ENCODE measurements around the gene SLX4IP.

The SLX4IP gene

DNA sequence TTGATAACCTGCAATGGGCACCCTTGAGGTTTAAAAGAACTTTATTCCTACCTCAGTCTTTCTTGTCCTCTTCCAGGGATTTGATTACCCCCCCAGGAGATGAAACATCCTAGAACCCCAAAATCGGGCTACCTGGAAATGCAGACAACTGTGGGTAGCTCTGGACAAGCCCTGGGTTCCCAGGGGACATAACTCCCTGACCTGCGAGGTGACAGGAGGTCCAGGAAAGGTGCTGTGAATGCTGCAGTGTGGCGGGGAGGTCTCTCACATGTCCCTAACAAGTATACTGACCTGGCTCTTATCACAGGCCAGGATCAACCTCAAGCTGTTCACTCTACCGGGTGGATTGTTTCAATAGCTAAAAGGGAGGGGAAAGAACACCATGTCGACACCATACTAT lies 227.0 kb downstream of the SLX4IP start:
- TF ChIP-seq, protein P1, sequence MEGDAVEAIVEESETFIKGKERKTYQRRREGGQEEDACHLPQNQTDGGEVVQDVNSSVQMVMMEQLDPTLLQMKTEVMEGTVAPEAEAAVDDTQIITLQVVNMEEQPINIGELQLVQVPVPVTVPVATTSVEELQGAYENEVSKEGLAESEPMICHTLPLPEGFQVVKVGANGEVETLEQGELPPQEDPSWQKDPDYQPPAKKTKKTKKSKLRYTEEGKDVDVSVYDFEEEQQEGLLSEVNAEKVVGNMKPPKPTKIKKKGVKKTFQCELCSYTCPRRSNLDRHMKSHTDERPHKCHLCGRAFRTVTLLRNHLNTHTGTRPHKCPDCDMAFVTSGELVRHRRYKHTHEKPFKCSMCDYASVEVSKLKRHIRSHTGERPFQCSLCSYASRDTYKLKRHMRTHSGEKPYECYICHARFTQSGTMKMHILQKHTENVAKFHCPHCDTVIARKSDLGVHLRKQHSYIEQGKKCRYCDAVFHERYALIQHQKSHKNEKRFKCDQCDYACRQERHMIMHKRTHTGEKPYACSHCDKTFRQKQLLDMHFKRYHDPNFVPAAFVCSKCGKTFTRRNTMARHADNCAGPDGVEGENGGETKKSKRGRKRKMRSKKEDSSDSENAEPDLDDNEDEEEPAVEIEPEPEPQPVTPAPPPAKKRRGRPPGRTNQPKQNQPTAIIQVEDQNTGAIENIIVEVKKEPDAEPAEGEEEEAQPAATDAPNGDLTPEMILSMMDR (IDR thresholded peaks at IDR 0.05; ENCODE audit: control insufficient read depth, extremely low read depth, insufficient read depth) = no peak
- no peak overlapping the region for H3K4me3 ChIP-seq (ENCODE audit: low read depth, low read length)
- no peak for DNase-seq (ENCODE audit: low read depth)

DNA sequence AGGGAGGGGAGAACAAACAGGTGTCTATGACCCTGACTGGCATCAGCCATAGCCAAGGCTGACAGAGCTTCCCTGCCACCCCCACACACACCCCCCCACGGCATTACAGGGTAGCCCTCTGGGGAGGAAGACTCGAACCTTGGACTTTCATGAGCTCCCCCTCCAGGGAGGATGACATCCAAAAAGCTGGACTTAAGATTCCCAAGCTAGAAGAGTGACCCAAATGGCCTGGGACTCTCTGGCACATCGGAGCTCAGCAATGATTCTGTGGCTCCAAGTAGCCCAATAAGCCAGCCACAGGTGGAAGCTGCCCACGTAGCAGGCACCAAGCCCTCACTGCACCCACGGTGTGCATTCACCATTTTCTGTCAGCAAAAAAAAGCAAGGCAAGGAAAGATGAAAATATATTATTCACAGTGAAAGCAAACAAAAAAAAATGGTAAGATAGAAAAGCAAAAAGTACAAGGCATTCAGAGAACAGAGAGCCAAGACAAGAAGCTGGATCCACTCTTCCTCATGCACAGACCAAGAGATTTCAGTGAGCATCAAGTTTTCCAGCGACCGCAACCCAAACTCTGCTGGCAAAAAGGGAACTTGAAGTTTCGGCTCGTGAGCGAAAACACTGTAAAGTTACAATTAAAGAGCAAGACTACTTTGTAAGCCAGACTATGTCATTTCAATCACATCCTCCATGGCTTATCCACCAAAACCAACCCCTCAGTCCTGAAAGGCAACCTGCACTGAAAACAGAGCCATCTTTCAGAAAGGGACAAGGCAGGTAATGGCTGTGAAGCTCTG lies 227.8 kb downstream of the SLX4IP start:
- TF ChIP-seq, protein P1 (IDR thresholded peaks at IDR 0.05; ENCODE audit: control insufficient read depth, extremely low read depth, insufficient read depth) = no peak
- no peak for DNase-seq (ENCODE audit: low read depth)
- no peak overlapping the region for H3K4me3 ChIP-seq (ENCODE audit: low read depth, low read length)

DNA sequence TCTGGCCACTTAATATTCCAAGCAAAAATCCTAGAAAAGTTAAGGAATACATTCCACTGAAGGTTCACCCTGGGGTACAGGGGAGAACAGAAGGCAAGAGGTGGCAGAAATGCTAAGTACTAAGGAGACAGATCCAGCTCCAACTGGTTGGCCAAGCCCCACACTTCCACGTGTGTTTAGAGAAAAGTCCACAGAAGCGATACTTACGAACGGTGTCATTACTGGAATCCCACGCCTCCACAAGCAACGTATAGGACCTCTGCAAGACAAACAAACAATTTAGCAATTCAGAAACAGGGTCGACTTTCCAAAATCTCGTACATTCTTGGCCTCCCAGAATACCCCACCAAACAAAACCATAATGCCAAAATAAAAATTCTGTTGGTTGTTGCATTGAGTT lies 228.7 kb downstream of the SLX4IP start:
- no peak for DNase-seq (ENCODE audit: low read depth)
- H3K4me3 ChIP-seq (ENCODE audit: low read depth, low read length) = no peak overlapping the region
- TF ChIP-seq, protein P1 (IDR thresholded peaks at IDR 0.05; ENCODE audit: control insufficient read depth, extremely low read depth, insufficient read depth) = no peak

DNA sequence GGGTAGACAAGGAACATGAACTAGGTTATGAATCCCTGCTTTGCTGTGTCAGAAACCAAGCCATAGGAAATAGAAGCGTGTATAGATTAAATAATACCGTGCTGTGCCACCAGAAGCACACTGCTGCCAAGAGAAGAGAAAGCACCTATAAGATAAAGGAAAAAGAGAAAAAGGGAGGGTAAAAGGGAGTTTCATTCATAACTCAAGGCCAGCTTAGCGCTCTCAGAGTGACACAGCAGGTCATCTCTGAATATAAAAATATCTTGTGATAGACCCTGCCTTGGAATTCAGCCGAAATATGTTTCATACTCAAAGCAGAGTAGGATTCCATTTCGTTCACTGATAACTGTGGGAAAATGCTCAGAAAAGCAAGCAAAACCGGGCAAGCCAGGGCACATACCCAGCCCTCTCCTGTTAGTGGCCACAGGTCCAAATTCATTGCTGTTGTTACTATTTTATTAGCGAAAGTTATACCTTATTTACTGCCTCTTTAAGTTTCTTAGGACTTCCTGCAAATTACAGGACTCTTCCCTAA lies 230.0 kb downstream of the SLX4IP start:
- DNase-seq (ENCODE audit: low read depth) = peak; percentile 85
- TF ChIP-seq, protein P1 (IDR thresholded peaks at IDR 0.05; ENCODE audit: control insufficient read depth, extremely low read depth, insufficient read depth) = no peak
- peak overlapping the region; percentile 17; the same call in 1 of the 2 replicates for H3K4me3 ChIP-seq (ENCODE audit: low read depth, low read length)

DNA sequence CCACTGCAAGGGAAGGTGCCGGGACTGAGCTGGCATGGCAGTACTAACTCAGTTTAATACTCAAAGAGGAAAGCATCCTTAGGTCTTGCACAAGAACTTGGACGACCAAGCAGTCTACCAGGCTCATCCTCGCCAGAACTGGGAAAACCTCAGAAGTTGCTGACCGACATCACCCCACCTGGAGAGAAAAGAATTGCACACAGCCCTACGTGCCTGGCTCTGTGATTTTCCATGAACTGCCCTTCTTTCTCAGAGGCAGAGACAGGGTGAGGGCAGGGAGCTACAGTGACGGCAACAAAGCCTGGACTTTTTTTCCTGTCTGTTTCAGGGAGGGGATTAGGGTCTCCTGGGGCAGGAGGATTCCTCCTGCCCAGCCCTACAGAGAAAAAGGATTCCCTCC lies 230.7 kb downstream of the SLX4IP start:
- H3K4me3 ChIP-seq (ENCODE audit: low read depth, low read length) = no peak overlapping the region
- TF ChIP-seq, protein P1 (IDR thresholded peaks at IDR 0.05; ENCODE audit: control insufficient read depth, extremely low read depth, insufficient read depth) = no peak
- no peak for DNase-seq (ENCODE audit: low read depth)

DNA sequence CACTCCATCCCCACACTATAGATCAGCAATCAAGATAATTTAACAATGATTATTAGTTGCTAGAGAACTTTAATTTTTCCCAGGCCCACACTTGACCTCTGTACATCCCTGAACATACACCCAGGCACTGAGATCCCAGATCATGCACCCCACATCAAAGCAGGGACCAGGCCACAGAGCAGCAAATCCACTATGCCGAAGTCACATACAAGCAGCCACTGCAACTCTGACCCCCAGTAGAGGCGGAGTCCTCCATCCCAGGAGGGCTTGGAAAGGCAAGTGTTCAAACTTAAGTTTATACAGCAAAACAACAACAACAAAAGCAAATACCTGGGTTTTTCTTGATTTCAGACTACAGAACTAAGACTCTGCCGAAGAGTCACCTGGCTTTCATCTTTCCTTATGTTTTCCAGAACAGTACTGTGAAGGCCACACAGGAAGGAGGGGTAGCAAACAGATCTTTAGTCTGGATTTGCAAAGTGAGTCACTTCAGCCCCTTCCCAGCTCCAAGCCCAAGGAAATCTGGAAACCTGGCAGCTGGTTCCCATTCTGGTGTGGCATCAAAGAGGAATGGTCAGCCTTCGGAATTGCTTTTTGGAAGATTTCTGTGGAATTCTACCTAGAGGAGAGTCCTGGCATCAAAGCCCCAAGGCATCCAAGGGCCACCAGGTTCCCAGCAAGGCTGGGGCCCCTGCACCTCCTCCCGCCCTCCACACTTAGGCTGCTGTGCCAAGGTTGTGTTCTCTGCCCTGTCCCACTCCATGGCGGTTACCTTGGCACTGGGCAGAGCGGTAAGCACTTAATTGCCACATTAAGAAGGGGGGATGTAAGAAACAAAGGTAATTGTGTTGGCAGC lies 231.3 kb downstream of the SLX4IP start:
- no peak overlapping the region for H3K4me3 ChIP-seq (ENCODE audit: low read depth, low read length)
- TF ChIP-seq, protein P1 (IDR thresholded peaks at IDR 0.05; ENCODE audit: control insufficient read depth, extremely low read depth, insufficient read depth) = no peak
- DNase-seq (ENCODE audit: low read depth) = no peak

Measured in LNCaP clone FGC (cell line).